ENCODE results near the gene MATN4.

The MATN4 gene

GRCh38 chr20:45253261-45253660 is 54.8 kb downstream of the MATN4 start:
- DNase-seq: no peak
- Histone ChIP-seq H3K36me3 (ENCODE audit: control insufficient read depth, insufficient read depth, low read length) (no peaks in the 10 kb centered on the region), H3K4me1 (ENCODE audit: control insufficient read depth, insufficient read depth, low read length, poor library complexity, severe bottlenecking) (no peaks in the 10 kb centered on the region), H3K9me3 (ENCODE audit: control insufficient read depth, low read length) (no peaks in the 10 kb centered on the region), H3K27ac (ENCODE audit: insufficient read depth, low read length, poor library complexity, severe bottlenecking) (no peak overlapping the region), H3K27me3 (replicated peaks; ENCODE audit: control insufficient read depth, insufficient read depth, low read length, poor library complexity, severe bottlenecking) (peaks cover 3% of the 10 kb centered on the region), H3K4me3 (ENCODE audit: insufficient read depth, low read depth, low read length, poor library complexity, severe bottlenecking) (no peak overlapping the region)

GRCh38 chr20:45251884-45252560 is 56.1 kb downstream of the MATN4 start:
- H3K27ac ChIP-seq (ENCODE audit: insufficient read depth, low read length, poor library complexity, severe bottlenecking): no peak overlapping the region

GRCh38 chr20:45248609-45249008 is 59.5 kb downstream of the MATN4 start:
- no peak for DNase-seq
- H3K4me1 ChIP-seq (ENCODE audit: control insufficient read depth, insufficient read depth, low read length, poor library complexity, severe bottlenecking): no peaks in the 10 kb centered on the region
- no peaks in the 10 kb centered on the region for H3K9me3 ChIP-seq (ENCODE audit: control insufficient read depth, low read length)
- no peak overlapping the region for H3K27ac ChIP-seq (ENCODE audit: insufficient read depth, low read length, poor library complexity, severe bottlenecking)
- H3K36me3 ChIP-seq (ENCODE audit: control insufficient read depth, insufficient read depth, low read length): no peaks in the 10 kb centered on the region
- H3K27me3 ChIP-seq (replicated peaks; ENCODE audit: control insufficient read depth, insufficient read depth, low read length, poor library complexity, severe bottlenecking): peaks cover 9% of the 10 kb centered on the region
- H3K4me3 ChIP-seq (ENCODE audit: insufficient read depth, low read depth, low read length, poor library complexity, severe bottlenecking): no peak overlapping the region

More at GRCh38 chr20:45251884-45252560, 56.1 kb downstream of the MATN4 start:
- no peaks in the 10 kb centered on the region for H3K4me1 ChIP-seq (ENCODE audit: control insufficient read depth, insufficient read depth, low read length, poor library complexity, severe bottlenecking)
- no peaks in the 10 kb centered on the region for H3K9me3 ChIP-seq (ENCODE audit: control insufficient read depth, low read length)
- DNase-seq: no peak
- no peaks in the 10 kb centered on the region for H3K36me3 ChIP-seq (ENCODE audit: control insufficient read depth, insufficient read depth, low read length)
- peaks cover 9% of the 10 kb centered on the region for H3K27me3 ChIP-seq (replicated peaks; ENCODE audit: control insufficient read depth, insufficient read depth, low read length, poor library complexity, severe bottlenecking)
- H3K4me3 ChIP-seq (ENCODE audit: insufficient read depth, low read depth, low read length, poor library complexity, severe bottlenecking): no peak overlapping the region

GRCh38 chr20:45247865-45248264 is 60.2 kb downstream of the MATN4 start:
- H3K4me3 ChIP-seq (ENCODE audit: insufficient read depth, low read depth, low read length, poor library complexity, severe bottlenecking): no peak overlapping the region
- DNase-seq: no peak
- no peaks in the 10 kb centered on the region for H3K9me3 ChIP-seq (ENCODE audit: control insufficient read depth, low read length)
- peaks cover 9% of the 10 kb centered on the region for H3K27me3 ChIP-seq (replicated peaks; ENCODE audit: control insufficient read depth, insufficient read depth, low read length, poor library complexity, severe bottlenecking)
- no peak overlapping the region for H3K27ac ChIP-seq (ENCODE audit: insufficient read depth, low read length, poor library complexity, severe bottlenecking)
- H3K36me3 ChIP-seq (ENCODE audit: control insufficient read depth, insufficient read depth, low read length): no peaks in the 10 kb centered on the region
- no peaks in the 10 kb centered on the region for H3K4me1 ChIP-seq (ENCODE audit: control insufficient read depth, insufficient read depth, low read length, poor library complexity, severe bottlenecking)

GRCh38 chr20:45246109-45246508 is 62.0 kb downstream of the MATN4 start:
- H3K27me3 ChIP-seq (replicated peaks; ENCODE audit: control insufficient read depth, insufficient read depth, low read length, poor library complexity, severe bottlenecking): peaks cover 9% of the 10 kb centered on the region

More at GRCh38 chr20:45246109-45246508, 62.0 kb downstream of the MATN4 start:
- H3K4me1 ChIP-seq (ENCODE audit: control insufficient read depth, insufficient read depth, low read length, poor library complexity, severe bottlenecking): no peaks in the 10 kb centered on the region
- H3K36me3 ChIP-seq (ENCODE audit: control insufficient read depth, insufficient read depth, low read length): no peaks in the 10 kb centered on the region
- H3K27ac ChIP-seq (ENCODE audit: insufficient read depth, low read length, poor library complexity, severe bottlenecking): no peak overlapping the region
- DNase-seq: no peak
- no peak overlapping the region for H3K4me3 ChIP-seq (ENCODE audit: insufficient read depth, low read depth, low read length, poor library complexity, severe bottlenecking)
- no peaks in the 10 kb centered on the region for H3K9me3 ChIP-seq (ENCODE audit: control insufficient read depth, low read length)
